ENCODE results near the gene NPVF.

NPVF gene

DNA sequence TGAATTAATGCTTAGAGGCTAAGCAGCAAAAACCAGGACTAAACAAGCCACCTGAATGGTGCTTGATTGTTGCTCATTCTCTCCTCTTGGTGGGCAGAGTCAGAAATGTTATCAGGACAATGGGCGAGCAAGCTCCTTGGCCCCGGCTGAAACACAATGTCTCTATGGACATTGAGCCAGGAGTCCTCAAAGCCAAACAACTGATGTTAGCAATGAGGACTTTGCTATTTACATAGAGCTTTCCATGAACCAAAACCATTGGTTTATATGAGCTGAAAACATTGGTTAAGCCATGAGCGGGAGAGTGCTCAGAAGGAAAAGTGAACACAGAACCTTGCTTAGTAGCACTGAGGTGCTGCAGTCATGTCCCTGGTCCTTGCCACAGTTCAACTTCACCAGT is 21.5 kb upstream of the NPVF start:
- DNase-seq (ENCODE audit: low read depth), result no peak
- H3K4me3 ChIP-seq (ENCODE audit: low read depth, low read length), result no peak overlapping the region
- TF ChIP-seq, protein P1, sequence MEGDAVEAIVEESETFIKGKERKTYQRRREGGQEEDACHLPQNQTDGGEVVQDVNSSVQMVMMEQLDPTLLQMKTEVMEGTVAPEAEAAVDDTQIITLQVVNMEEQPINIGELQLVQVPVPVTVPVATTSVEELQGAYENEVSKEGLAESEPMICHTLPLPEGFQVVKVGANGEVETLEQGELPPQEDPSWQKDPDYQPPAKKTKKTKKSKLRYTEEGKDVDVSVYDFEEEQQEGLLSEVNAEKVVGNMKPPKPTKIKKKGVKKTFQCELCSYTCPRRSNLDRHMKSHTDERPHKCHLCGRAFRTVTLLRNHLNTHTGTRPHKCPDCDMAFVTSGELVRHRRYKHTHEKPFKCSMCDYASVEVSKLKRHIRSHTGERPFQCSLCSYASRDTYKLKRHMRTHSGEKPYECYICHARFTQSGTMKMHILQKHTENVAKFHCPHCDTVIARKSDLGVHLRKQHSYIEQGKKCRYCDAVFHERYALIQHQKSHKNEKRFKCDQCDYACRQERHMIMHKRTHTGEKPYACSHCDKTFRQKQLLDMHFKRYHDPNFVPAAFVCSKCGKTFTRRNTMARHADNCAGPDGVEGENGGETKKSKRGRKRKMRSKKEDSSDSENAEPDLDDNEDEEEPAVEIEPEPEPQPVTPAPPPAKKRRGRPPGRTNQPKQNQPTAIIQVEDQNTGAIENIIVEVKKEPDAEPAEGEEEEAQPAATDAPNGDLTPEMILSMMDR (IDR thresholded peaks at IDR 0.05; ENCODE audit: insufficient read depth, low read depth, low read length, missing control alignments), result no peak

DNA sequence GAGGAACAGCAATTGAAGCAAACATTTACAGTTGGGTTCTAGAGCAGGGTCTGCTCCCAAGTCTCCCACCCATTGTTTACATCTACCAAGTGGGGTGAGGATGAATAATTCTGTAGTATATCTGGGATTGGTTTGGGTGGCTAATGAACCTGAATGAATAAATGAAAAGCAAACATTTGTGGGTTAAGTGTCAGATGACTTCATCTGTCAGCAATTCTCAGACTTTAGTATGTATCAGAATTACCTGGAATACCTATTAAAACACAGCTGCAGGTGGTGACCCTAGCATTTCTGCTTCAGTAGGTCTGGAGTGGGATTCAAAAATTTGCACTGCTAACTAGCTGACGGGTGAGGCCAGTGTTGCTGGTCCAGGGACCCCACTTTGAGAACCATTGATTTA is 18.0 kb upstream of the NPVF start:
- DNase-seq (ENCODE audit: low read depth), result no peak
- H3K4me3 ChIP-seq (ENCODE audit: low read depth, low read length), result no peak overlapping the region
- TF ChIP-seq, protein P1 (IDR thresholded peaks at IDR 0.05; ENCODE audit: insufficient read depth, low read depth, low read length, missing control alignments), result no peak

DNA sequence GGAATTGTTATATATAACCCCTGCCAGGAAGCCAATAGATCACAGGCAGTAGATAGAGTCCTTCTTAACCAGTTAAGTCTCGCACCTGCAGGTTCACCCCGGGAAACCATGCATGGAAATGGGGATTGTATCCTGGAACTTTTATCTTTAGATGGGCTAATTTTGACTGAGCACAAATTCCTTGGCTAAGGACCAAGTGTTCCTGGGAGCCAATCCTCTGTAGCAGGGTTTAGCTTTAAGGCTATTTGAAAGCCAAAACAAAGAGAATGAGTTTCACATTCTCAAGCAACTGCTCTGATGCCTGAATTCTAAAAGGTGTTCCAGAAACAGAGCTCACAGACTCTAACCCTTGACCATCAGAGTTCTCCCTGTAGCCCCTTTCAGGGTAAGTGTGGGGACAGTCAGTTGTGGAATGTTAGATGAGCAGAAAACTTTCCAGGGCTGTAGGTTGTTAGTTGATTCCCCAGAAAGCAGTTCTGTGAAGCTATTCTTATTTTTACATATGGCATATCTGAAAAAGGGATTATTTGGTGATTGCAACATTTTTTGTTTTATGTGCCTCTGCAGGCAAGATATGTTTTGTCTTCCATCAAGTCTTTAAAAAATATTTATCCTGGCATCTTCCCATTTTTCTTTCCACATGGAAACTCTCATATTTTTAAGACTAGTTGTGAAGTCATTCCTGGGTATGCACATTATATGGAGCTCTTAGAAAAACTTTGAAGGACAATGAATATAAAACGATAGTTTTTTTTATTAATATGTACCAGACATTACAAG is 16.2 kb upstream of the NPVF start:
- TF ChIP-seq, protein P1 (IDR thresholded peaks at IDR 0.05; ENCODE audit: insufficient read depth, low read depth, low read length, missing control alignments), result no peak
- no peak overlapping the region for H3K4me3 ChIP-seq (ENCODE audit: low read depth, low read length)
- no peak for DNase-seq (ENCODE audit: low read depth)

DNA sequence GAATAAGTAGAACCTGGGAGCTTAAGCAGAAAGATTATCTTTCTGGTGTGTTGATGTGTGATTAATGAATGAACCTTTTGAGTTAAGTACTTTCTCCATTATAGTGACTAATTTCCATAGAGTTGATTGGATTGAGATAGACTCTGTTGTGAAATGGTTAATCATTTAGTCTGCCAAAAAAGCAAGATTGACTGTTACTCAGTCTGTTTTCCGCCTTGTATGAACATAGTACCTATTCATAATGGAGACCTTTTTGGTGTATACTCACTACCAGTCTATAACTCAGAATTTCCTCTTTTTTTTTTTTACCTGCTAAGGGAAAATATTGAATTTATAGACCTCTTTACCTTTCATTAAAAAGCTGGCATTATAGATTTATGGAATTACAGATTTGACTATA is 14.4 kb upstream of the NPVF start:
- DNase-seq (ENCODE audit: low read depth), result no peak
- H3K4me3 ChIP-seq (ENCODE audit: low read depth, low read length), result no peak overlapping the region
- TF ChIP-seq, protein P1 (IDR thresholded peaks at IDR 0.05; ENCODE audit: insufficient read depth, low read depth, low read length, missing control alignments), result no peak

DNA sequence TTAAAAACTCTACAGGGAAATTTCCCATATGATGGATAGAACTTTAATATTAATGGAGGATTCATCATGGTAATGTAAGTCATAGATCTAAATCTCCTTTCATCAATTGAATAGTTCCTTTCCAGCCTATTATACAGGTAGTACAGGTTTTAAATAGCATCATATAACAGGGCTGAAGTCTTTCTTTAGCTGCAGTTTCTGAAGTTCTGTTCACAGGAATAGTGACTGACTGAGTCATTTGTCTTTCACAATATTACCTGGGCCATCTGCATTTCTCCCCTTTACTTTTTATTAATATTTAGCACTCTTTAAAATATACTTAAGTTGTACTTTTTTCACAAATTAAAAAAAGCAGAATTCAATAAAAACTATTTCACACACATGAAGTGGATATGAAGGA is 12.6 kb upstream of the NPVF start:
- no peak for DNase-seq (ENCODE audit: low read depth)
- TF ChIP-seq, protein P1 (IDR thresholded peaks at IDR 0.05; ENCODE audit: insufficient read depth, low read depth, low read length, missing control alignments), result no peak
- no peak overlapping the region for H3K4me3 ChIP-seq (ENCODE audit: low read depth, low read length)

DNA sequence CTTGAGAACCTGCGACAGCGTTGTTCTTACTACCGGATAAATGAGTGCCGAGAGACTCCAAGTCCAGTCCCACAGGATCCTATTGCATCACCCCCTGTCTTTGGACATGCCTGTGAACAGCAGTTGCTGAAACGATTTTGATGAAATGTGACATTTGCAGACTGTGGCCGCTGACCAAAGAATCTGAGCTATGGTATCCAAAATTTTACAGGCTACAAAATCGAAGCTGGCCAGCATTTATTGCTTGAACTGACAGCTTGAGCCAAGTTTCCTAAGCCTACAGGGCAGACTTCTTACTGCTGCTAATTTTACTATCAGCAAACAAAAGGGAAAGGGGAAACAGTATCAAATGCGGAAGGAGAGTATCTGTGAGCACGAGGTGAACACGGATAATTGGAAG is 12.1 kb upstream of the NPVF start:
- no peak overlapping the region for H3K4me3 ChIP-seq (ENCODE audit: low read depth, low read length)
- TF ChIP-seq, protein P1 (IDR thresholded peaks at IDR 0.05; ENCODE audit: insufficient read depth, low read depth, low read length, missing control alignments), result no peak
- no peak for DNase-seq (ENCODE audit: low read depth)

DNA sequence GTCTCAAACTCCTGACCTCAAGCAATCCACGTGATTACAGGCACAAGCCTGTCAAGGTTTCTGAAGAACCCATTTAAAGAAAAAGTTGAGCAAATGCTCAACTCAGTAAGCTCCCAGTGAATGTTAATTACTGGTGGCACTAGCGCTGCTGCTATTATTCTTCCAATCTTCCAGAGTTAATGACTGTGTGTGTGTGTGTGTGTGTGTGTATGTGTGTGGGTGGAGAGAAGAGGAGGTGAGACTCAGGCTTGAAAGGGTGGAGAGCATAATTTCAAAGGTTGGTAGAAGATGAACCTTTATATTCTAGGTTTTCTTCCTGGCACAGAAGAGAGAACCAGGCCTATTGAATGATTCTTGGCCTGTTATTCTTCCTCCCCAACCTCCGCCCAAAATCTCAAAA is 11.6 kb upstream of the NPVF start:
- no peak for DNase-seq (ENCODE audit: low read depth)
- TF ChIP-seq, protein P1 (IDR thresholded peaks at IDR 0.05; ENCODE audit: insufficient read depth, low read depth, low read length, missing control alignments), result no peak
- no peak overlapping the region for H3K4me3 ChIP-seq (ENCODE audit: low read depth, low read length)
